CD4-positive, alpha-beta T cell (primary cell): Measurements from ENCODE around the gene ZNF273. TPM values are rescaled to one million over a fixed set of nuclear protein-coding genes. Genes with fewer than 3 reads are reported as not detected.
"Not testable (repeated sequence)": the region's sequence is repeated elsewhere in the genome, so short reads cannot be mapped to it uniquely, and the experiment has no call there.

Experiments used
- ATAC-seq: fragments of 200-7000 bp; cut with Tn5 transposase; one replicate; pipeline ENCODE4 v1.10.0; 2022; ENCODE audit warnings: mild to moderate bottlenecking; ENCODE audit not compliant: poor library complexity
- CTCF ChIA-PET: fragments of 350-600 bp; sonication (Branson Sonifier 250); formaldehyde crosslinking; loops from one replicate; lab custom pipeline; 2021; ENCODE audit warnings: antibody characterized with exemption, inconsistent platforms; lab: Charles Lee
- POLR2A ChIA-PET: fragments of 350-600 bp; sonication (Branson Sonifier 250); formaldehyde crosslinking; loops from one replicate; lab custom pipeline; 2021; ENCODE audit warnings: antibody characterized with exemption, inconsistent platforms; lab: Charles Lee
- DNase-seq, 14 experiments: peaks; one replicate each; pipeline ENCODE4 v3.0.0-alpha.2; 2013 to 2020; ENCODE audit warnings: mixed read lengths in 2 of 14
- H3K27ac ChIP-seq, 2 donors: one replicate each; pipeline versions ENCODE4 v1.5.1 to v1.7.0; 2013; ENCODE audit warnings: low read length in 2 of 2, low read depth in 1 of 2, mild to moderate bottlenecking in 1 of 2
- H3K27me3 ChIP-seq, 2 experiments: 1 replicate in 1 of 2; 2 replicates in 1 of 2; pipeline versions ENCODE4 v1.6.1 to v1.7.0; 2013; ENCODE audit warnings: low read length in 2 of 2, control low read depth in 1 of 2, mild to moderate bottlenecking in 1 of 2, moderate library complexity in 1 of 2; ENCODE audit not compliant: insufficient read depth in 2 of 2, control insufficient read depth in 1 of 2
- H3K36me3 ChIP-seq: one replicate; pipeline ENCODE4 v1.6.1; 2013; ENCODE audit warnings: low read length, control low read depth; ENCODE audit not compliant: insufficient read depth
- H3K4me1 ChIP-seq: one replicate; pipeline ENCODE4 v1.6.1; 2013; ENCODE audit warnings: low read length, control low read depth; ENCODE audit not compliant: insufficient read depth
- H3K4me3 ChIP-seq: one replicate; pipeline ENCODE4 v1.5.1; 2013; ENCODE audit warnings: mild to moderate bottlenecking, low read length, moderate library complexity
- H3K9me3 ChIP-seq, 2 experiments: 1 replicate in 1 of 2; 2 replicates in 1 of 2; pipeline versions ENCODE4 v1.6.1 to v1.7.0; 2013; ENCODE audit warnings: low read length in 2 of 2, mild to moderate bottlenecking in 2 of 2, control low read depth in 1 of 2, moderate library complexity in 1 of 2; ENCODE audit not compliant: control insufficient read depth in 1 of 2, insufficient read depth in 1 of 2
- H3K27ac Mint-ChIP-seq: one replicate; pipeline ENCODE4 v1.8.0; 2020; ENCODE audit warnings: mixed read lengths
- H3K27me3 Mint-ChIP-seq: one replicate; pipeline ENCODE4 v1.8.0; 2021; ENCODE audit warnings: mixed read lengths
- H3K36me3 Mint-ChIP-seq: one replicate; pipeline ENCODE4 v1.8.0; 2021; ENCODE audit warnings: low read depth, mixed read lengths
- H3K4me1 Mint-ChIP-seq: one replicate; pipeline ENCODE4 v1.8.0; 2021; ENCODE audit warnings: low read depth, mixed read lengths
- H3K4me3 Mint-ChIP-seq: one replicate; pipeline ENCODE4 v1.8.0; 2020; ENCODE audit warnings: mild to moderate bottlenecking, mixed read lengths
- H3K9me3 Mint-ChIP-seq: one replicate; pipeline ENCODE4 v1.8.0; 2020; ENCODE audit warnings: mixed read lengths
- CTCF ChIP-seq: fragments of 200-600 bp; IDR thresholded peaks from one replicate; pipeline ENCODE4 v1.8.0; 2022; ENCODE audit warnings: antibody characterized with exemption, mild to moderate bottlenecking
- intact Hi-C, 2 experiments: fragments of 100-400 bp; cut with DNase I in 1 of 2; cut with micrococcal nuclease in 1 of 2; formaldehyde crosslinking; loops; one replicate each; pipeline versions ENCODE4 v1.15.1 to v1.9.0; 2023 to 2025; cut with DNase I, micrococcal nuclease
- total RNA-seq, 174 experiments: library from RNA in 2 of 174; stranded (reverse) in 2 of 174; gene quantifications; one replicate each; pipeline ENCODE4 v1.2.3 and lab custom pipeline; 2021 to 2026

ZNF273 gene
- total RNA-seq, 2 experiments from 2014 or later, result 6.8 TPM

DNA sequence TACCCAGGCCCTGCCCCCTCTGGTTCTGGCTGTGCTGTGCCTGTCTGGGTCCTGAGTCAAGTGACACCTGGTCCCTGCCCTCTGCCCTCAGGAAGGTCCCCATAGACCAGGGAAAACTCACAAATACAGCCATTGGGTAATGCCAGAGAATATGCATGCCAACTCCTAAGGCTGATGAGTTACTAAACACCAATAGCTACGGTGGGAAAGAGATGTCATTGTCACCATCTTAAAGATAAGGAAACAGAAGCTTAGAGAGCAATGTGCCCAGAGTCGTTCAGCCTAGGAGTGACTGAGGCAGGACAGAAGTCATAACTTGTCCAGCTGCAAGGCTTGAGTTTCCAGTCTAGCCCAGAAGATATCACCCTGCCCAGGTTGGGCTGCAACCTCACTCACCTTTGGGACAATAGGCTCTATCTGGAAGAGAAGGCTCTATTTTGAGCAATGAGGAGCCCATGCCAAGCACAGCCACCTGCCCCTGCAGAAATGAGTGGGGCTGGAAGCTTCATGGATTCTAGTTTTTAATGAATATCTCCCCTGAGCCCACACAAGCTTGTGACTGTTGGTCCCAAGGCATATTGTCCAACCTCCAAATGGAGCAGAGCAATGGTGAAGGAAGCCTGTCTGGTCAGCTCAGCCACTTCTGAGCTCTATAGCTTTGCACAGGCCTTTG is 42.6 kb downstream of the ZNF273 start:
- CTCF ChIA-PET, result no interaction called here
- H3K36me3 ChIP-seq, result no peaks in the 10 kb centered on the region
- H3K4me3 Mint-ChIP-seq, result no peak overlapping the region
- peaks cover 5% of the 10 kb centered on the region for H3K4me1 Mint-ChIP-seq
- H3K9me3 ChIP-seq, result peaks cover 0 to 24% of the 10 kb centered on the region in 2 experiments
- DNase-seq (no peak), ATAC-seq (no peak)
- intact Hi-C loops, result no loop called here
- no peak overlapping the region for H3K27ac Mint-ChIP-seq
- no peak overlapping the region for H3K27ac ChIP-seq
- peaks cover 13% of the 10 kb centered on the region for H3K4me1 ChIP-seq
- no peak for TF ChIP-seq CTCF
- H3K27me3 Mint-ChIP-seq, result peaks cover 58% of the 10 kb centered on the region
- POLR2A ChIA-PET, result no interaction called here
- H3K9me3 Mint-ChIP-seq, result no peaks in the 10 kb centered on the region
- peaks cover 38 to 56% of the 10 kb centered on the region in 2 experiments for H3K27me3 ChIP-seq
- H3K4me3 ChIP-seq, result no peak overlapping the region
- H3K36me3 Mint-ChIP-seq, result no peaks in the 10 kb centered on the region

- Histone ChIP-seq H3K36me3 (no peaks in the 10 kb centered on the region), H3K4me3 (no peak overlapping the region), H3K4me1 (peaks cover 13% of the 10 kb centered on the region), H3K27me3 (peaks cover 42 to 56% of the 10 kb centered on the region in 2 experiments), H3K9me3 (peaks cover 0 to 24% of the 10 kb centered on the region in 2 experiments), H3K27ac (no peak overlapping the region)
- Mint-ChIP-seq H3K36me3 (no peaks in the 10 kb centered on the region), H3K9me3 (no peaks in the 10 kb centered on the region), H3K4me3 (no peak overlapping the region), H3K4me1 (peaks cover 5% of the 10 kb centered on the region), H3K27ac (no peak overlapping the region), H3K27me3 (peaks cover 65% of the 10 kb centered on the region)
- DNase-seq (peak in 4 of 14 experiments; percentile 10 to 29 (median 13)), ATAC-seq (no peak)
- intact Hi-C loops, result no loop called here
- ChIA-PET POLR2A (no interaction called here), CTCF (no interaction called here)
- no peak for TF ChIP-seq CTCF
Observed at GRCh38 chr7:64946772-64947171, 43.7 kb downstream of the ZNF273 start.

GRCh38 chr7:64947252-64948000 is 44.4 kb downstream of the ZNF273 start:
- peaks cover 65% of the 10 kb centered on the region for H3K27me3 Mint-ChIP-seq
- Histone ChIP-seq H3K27me3 (peaks cover 40 to 56% of the 10 kb centered on the region in 2 experiments), H3K27ac (no peak overlapping the region), H3K4me1 (peaks cover 13% of the 10 kb centered on the region), H3K9me3 (peaks cover 0 to 22% of the 10 kb centered on the region in 2 experiments), H3K4me3 (no peak overlapping the region), H3K36me3 (no peaks in the 10 kb centered on the region)
- H3K4me1 Mint-ChIP-seq, result peaks cover 5% of the 10 kb centered on the region
- no peaks in the 10 kb centered on the region for H3K36me3 Mint-ChIP-seq
- H3K4me3 Mint-ChIP-seq, result no peak overlapping the region
- no peak for DNase-seq
- CTCF ChIA-PET, result no interaction called here
- no peak for TF ChIP-seq CTCF
- no peak overlapping the region for H3K27ac Mint-ChIP-seq
- intact Hi-C loops, result no loop called here
- POLR2A ChIA-PET, result no interaction called here
- H3K9me3 Mint-ChIP-seq, result no peaks in the 10 kb centered on the region
- ATAC-seq, result no peak

DNA sequence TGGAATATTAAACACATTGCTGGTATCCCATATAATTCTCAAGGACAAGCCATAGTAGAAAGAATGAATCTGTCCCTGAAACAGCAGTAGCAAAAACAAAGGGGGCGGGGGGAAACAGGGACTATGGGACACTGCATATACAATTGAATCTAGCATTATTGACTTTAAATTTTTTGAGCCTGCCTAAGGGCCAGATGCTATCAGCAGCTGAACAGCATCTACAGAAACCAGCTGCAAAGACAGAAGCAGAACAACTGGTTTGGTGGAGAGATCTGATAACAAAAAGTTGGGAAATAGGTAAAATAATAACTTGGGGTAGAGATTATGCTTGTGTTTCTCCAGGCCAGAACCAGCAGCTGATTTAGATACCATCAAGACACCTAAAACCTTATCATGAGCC is 45.7 kb downstream of the ZNF273 start:
- H3K4me1 Mint-ChIP-seq, H3K36me3 ChIP-seq, H3K4me3 Mint-ChIP-seq, H3K4me3 ChIP-seq, DNase-seq, intact Hi-C loops, ATAC-seq, POLR2A ChIA-PET, H3K36me3 Mint-ChIP-seq, H3K9me3 Mint-ChIP-seq, H3K27ac Mint-ChIP-seq, H3K27ac ChIP-seq: not testable (repeated sequence)
- peaks cover 0 to 12% of the 10 kb centered on the region in 2 experiments for H3K9me3 ChIP-seq
- peaks cover 13% of the 10 kb centered on the region for H3K4me1 ChIP-seq
- H3K27me3 ChIP-seq, result peaks cover 31 to 56% of the 10 kb centered on the region in 2 experiments
- peaks cover 64% of the 10 kb centered on the region for H3K27me3 Mint-ChIP-seq
- CTCF ChIA-PET, result interaction anchor here (1.0 kb wide), 1 partner anchor 261 kb away, joined by 3 read pairs; no protein-coding TSS in a partner anchor

GRCh38 chr7:64950673-64951072 is 47.6 kb downstream of the ZNF273 start:
- H3K4me3 ChIP-seq, H3K36me3 ChIP-seq, H3K27ac ChIP-seq, H3K4me1 Mint-ChIP-seq, H3K4me3 Mint-ChIP-seq, ATAC-seq, H3K27ac Mint-ChIP-seq, H3K9me3 Mint-ChIP-seq, DNase-seq, H3K36me3 Mint-ChIP-seq: not testable (repeated sequence)
- H3K4me1 ChIP-seq, result peaks cover 13% of the 10 kb centered on the region
- H3K27me3 Mint-ChIP-seq, result peaks cover 49% of the 10 kb centered on the region
- peaks cover 27 to 43% of the 10 kb centered on the region in 2 experiments for H3K27me3 ChIP-seq
- CTCF ChIA-PET, result interaction anchor here (0.6 to 1.6 kb wide), 2 partner anchors 266 to 399 kb away, joined by 3 to 6 read pairs; no protein-coding TSS in a partner anchor
- intact Hi-C loops, result loop anchor here (1.0 to 5.0 kb wide), 2 partner anchors 272 to 357 kb away; no protein-coding TSS in a partner anchor
- H3K9me3 ChIP-seq, result peaks cover 0 to 17% of the 10 kb centered on the region in 2 experiments
- POLR2A ChIA-PET, result interaction anchor here (0.7 kb wide), 1 partner anchor 192 kb away, joined by 3 read pairs; no protein-coding TSS in a partner anchor
